Smooth muscle cell of trachea (primary cell): Measurements from ENCODE around the gene EEF1E1. TPM values are rescaled to one million over a fixed set of nuclear protein-coding genes. Genes with fewer than 3 reads are reported as not detected.

ENCODE experiments used
- total RNA-seq: library from RNA; depleted of rRNA; stranded (reverse); fragments of >200 nt; gene quantifications from 2 replicates; pipeline ENCODE4 v1.2.1, GENCODE V29; 2014

The EEF1E1 gene
- 46.0 and 63.1 TPM in 2 replicates for total RNA-seq

DNA sequence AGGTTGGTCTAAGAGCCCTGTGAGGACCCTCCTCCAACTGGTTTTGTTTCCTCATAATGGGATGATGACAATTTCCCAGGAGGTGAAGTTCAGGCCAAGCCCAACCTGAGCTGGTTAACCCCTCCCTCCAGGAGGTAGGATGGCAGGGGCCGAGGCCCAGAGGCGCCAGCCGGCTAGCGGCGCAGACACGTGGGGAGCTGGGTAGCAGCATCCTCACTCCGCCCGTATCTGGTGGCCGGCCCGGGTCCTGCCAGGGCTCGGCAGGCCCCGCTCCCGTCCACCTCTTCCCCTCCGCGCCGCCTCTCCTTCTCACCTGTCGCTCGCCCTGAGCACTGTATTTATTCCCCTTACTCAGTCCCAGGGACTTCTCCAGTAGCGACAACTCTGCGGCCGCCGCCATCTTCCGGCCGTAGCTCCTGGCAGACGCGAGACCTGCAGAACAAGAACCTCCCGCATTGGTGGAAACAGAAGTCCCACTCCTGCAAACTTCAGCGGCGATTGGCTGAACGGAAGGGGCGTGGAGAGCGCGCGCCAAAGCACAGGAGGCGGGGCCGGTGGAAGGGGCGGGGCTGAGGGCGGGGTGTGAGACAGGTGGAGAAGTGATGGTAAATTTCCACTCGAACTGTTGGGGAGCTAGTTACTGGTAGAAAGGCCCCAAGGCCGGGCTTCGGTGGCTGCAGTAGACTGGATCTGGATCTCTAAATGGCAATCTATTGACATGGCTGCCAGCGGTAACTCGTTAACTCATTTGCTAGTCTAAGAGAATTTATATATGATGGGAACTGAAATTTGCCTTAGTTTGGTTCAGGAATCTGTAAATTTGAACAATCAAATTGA lies at the start of gene EEF1E1:
TSS of gene EEF1E1 (minus strand) at position 427 of the 837 bp plus-strand sequence. CDS start at position 400, 27 bp downstream.

DNA sequence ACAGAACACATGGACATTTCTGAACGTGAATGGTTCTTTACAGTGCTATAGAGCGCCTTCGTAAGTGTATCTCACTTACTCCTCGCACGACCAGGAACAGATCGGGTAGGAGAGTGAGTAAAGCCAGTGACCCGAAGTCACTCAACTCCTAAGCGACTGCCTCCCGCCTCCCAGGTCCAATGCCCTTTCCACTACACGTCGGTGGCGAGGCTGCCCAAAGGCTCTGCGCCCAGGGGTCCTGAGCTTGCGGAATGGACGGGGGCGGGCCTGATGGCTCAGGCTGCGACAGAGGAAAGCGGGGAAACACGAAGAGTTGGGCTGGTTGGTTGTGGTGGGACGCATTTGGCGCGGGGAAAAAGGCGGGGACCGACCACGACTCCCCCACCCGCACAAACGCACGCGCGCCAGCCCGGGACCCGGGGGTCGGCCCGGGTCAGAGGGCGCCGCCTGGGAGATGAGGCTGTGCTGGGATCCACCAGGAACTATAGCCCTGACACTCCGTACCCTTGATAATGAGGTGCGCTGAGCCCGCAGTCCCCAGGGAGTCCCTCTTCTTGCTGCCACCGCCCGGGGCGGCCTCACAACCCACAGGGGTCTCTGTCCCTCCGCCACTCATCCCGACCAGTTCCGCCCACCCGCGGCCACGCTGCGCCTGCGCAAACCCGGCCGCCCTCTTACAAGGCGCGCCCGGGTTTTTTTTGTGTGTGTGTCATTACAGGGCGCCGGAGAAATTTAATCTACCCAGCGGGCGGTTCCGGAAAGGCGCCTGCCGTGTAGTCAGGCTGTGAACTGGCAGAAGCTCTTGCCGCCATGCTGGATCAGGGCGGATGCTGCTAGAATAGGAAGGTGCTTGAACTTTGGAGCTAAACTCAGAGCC lies 38.3 kb downstream of the EEF1E1 start, which contains the start of gene BLOC1S5:
TSS of gene BLOC1S5 (minus strand) at position 629 of the 877 bp plus-strand sequence. CDS start at position 616, 13 bp downstream.

Other genes starting within 250 kb of the EEF1E1 start
- gene TXNDC5, start 191.8 kb downstream of the EEF1E1 start, total RNA-seq: 538 and 552 TPM in 2 replicates
- 15.2 and 21.1 TPM in 2 replicates for gene BLOC1S5, start 38.2 kb downstream of the EEF1E1 start, total RNA-seq